GM04503 (cell line): ENCODE results near the gene NOVA1.

Source experiments
- DNase-seq: peaks from one replicate; pipeline ENCODE4 v3.0.0-alpha.2; 2012; ENCODE audit warnings: low read depth

NOVA1 gene

GRCh38 chr14:26448181-26448855 lies 149.5 kb downstream of the NOVA1 start:
- no peak for DNase-seq

- no peak for DNase-seq
Measured at GRCh38 chr14:26444822-26445221, 153.0 kb downstream of the NOVA1 start.

- no peak for DNase-seq
Measured at GRCh38 chr14:26443654-26444053, 154.2 kb downstream of the NOVA1 start.

DNA sequence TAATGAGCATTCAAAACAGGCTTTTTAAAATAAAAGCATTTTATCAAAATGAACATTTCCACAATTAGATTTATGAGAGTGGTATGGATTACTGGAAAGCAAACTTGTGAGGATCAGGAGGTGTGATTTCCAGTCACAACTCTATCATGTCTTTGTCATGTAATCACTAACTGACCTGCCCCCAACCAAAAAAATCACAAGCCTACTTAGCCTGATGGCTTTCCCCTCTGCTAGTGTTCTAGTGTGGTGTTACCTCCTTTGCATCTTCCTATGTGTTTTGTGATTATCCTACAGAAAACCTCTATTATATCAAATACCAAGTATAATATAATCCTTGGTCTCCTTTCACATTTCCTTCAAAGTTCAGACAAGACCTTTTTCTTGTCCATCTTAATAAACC lies 168.6 kb downstream of the NOVA1 start:
- DNase-seq = no peak

- DNase-seq = no peak
Measured at GRCh38 chr14:26427097-26427496, 170.7 kb downstream of the NOVA1 start.

GRCh38 chr14:26424537-26424936 lies 173.3 kb downstream of the NOVA1 start:
- no peak for DNase-seq

GRCh38 chr14:26415618-26416123 lies 182.2 kb downstream of the NOVA1 start:
- no peak for DNase-seq

GRCh38 chr14:26414926-26415325 lies 182.9 kb downstream of the NOVA1 start:
- DNase-seq = no peak

GRCh38 chr14:26414103-26414502 lies 183.7 kb downstream of the NOVA1 start:
- DNase-seq = no peak

DNA sequence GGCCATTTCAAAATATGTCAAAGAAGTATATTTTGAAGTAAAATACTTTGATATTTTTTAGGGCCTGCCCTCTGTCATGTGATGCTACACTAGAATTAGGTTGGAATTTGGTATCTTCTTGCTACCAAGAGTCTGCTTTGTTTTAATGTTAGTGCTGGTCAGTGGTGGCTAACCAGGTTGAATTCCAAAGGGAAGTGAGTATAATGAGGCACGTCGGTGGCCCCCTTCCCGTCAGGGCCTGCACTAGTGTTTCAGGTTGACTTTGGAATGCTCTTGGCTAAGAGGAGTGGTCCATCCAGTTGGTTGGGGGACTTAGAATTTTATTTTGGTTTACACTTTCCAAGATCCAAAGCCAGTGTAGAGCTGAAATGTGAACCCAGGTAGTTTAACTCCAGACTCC lies 185.4 kb downstream of the NOVA1 start:
- DNase-seq = no peak

DNA sequence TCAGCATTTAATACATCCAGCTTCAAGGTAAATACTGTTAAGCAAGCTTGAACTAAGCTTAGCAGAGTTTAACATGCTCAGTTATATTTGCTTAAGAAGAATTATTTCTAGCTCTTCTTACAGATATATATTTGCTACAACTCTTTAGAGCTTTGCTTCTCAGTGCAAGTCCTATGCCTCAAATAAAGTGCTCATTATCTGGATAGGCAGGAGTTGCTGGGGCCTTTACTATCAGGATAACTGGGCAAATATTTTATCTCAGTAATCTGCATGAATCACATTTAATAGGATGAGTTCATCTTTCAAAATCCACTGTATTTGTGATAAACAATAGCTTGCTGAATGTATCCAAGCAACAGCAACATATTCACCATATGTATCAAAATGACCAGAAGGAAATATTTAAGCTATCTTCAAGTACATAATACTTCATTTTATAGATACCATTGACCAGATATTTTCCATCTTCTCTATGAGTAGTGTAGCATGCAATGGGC lies 187.6 kb downstream of the NOVA1 start:
- no peak for DNase-seq

DNA sequence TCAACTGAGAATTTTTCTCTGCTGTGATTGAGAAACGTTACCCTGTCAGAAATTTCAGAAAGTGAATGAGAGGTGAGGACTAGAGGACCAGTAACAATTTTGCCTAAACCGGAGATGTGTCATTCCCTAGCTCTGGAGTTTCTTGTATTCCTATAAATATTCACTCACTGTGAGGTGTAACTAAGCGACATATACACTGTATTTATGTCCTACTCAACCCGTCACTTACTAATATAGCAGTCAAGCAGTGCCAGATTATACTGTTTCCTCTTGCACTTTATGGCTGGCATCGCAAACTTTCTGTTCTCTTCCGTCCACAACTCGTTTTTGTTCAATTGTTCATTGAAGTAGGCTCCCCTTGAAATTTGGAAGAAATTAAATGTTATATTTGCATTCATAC lies 192.9 kb downstream of the NOVA1 start:
- no peak for DNase-seq

GRCh38 chr14:26403760-26404159 lies 194.1 kb downstream of the NOVA1 start:
- DNase-seq = no peak

DNA sequence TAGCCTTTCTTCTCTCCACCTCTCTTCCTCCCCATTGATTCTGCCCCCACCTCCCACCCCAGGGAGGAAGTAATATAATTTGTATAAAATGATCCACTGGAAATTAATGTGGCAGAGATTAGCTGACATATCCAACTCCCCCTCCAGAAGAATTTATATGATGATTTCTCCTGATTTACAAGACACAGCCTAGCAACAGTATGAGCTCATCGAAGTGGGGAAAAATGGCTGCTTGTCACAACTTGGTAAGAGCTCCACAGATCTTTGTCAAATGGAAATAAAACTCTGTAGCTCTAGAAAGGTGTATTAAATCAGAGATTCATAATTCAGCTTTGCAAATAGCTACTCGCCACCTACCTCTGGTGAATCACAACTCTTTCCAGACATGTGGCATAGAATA lies 195.7 kb downstream of the NOVA1 start:
- no peak for DNase-seq

DNA sequence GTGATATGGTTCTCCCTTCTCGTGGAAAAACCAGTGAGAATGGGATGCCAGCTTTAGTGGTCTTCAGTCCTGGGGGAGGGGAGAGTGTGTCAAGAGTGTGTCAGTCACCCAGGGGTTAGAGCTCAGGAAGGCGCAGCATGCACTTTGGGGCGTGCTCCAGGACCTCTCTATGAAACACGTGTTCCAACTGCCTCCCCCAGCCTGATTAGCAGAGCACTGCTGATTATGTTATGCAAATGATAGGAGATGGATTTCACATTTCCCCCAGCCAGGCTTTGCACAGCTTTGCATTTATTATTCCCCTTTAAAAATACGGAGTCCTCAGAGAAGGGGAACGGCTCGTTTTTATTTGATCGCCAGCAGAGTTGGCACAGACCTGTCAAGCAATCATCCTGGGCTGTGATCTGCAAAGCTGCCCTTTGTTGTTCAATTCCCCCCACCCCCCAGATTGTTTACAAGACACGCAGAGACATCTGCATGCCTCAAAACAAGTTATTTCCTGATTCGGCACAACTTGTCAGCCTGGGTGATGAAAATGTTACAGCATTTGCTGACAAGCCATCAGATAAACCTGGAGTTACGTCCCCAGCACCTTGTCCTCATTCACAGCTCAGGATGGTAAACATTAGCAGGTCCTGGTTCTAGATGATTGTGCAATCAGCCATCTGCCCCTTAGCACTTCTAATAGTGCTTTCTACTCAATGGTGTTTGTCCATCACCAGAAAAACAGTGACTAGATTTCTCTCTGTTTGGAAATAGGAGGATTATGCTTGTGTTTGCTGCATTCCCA lies 196.5 kb downstream of the NOVA1 start:
- DNase-seq = no peak

DNA sequence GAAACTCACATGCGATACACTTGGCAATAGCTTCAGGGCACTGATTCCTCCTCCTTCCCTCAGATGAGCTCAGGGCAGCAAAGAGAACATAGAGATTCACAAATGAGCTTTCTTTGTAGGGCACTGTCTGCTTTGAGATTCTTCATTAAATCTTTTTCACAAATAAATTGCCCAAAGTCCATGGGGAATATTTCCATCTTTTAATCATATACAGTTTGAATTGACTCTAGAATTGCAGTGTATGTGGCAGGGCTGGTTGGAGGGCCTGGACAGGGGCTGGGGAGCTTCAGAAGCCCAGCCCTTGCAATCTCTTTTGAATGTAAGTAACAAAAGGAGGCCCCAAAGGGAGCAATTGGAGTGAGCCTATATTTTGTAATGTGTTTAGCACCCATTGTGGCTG lies 197.5 kb downstream of the NOVA1 start:
- DNase-seq = no peak

- DNase-seq = no peak
Measured at GRCh38 chr14:26398616-26399015, 199.2 kb downstream of the NOVA1 start.
